ENCODE data around the gene CEP104.

Gene CEP104

DNA sequence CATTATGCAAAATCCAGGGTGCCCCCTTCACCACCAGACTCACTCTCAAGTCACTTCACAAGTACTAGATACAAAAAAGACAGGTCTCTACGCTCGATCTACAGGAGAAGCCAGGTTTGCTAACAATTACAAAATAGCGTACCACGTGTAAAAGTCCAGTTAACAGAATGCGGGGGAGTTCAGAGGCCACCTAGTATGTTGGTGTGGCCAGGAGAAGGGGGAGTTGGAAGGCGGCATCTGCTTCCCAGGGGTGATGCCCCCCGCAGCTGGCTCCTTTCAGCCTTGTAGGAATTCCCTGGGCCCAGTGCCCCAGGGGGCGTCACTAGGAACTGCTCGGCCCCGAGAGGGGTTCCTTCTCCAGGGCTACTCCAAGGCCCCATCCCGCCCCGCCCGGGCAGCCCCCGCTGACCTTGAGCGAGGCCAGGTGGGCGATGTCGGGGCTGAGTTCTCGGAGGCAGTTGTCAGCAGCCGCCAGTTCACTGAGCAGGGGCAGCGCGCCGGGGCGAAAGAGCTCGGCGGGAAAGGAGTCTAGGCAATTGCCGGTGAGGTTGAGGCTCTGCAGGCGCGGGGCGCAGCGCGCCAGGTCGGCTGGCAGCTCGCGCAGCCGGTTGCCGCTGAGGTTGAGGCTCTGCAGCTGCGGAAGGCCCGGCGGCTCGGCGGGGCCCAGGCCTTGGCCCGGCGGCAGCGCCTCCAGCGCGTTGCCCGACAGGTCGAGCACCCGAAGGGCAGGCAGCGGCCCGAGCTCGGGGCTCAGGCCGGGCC, 61.4 kb downstream of the CEP104 start:
- DNase-seq = peak in 1 of 3 donors; percentile 17

DNA sequence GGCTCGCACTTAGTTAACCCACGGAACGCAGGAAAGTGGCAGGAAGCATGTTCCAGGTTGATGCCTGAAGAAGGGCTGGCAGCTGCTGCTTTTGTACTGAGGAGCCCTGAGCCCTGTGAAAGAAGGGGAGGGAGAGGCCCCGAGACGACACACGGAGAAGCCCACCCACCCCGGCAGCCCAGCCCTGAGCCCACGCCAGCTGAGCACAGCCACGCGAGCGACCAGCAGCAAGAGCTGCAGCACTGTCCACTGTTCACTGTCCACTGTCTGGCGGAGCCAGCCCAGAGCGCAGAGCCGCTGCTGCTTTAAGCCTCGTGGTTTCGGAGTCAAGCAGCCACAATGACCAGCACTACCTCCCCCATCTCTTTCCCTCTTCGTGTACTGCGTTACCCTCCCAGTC, 66.1 kb downstream of the CEP104 start:
- no peak for DNase-seq

DNA sequence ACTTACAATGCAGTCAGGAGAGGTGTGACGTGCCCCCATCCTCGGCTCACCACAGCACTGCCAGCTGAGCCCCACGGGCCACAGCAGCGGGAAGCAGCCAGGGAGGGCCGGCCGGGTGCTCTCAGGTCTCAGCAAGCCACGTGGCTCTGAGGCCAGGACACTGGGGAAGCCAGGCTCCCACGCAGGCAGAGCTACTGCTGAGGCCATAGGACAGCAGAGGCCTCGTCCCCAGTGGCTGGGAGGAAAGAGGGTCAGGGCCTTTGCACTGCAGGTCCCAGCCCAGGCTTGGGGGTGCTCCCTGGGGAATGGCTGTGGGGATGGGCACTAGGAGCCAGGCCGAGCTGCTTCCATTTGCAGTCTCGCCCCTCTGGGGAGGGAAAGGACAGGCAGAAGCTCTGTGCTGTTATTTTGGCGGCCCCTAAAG, 66.5 kb downstream of the CEP104 start:
- no peak for DNase-seq

DNA sequence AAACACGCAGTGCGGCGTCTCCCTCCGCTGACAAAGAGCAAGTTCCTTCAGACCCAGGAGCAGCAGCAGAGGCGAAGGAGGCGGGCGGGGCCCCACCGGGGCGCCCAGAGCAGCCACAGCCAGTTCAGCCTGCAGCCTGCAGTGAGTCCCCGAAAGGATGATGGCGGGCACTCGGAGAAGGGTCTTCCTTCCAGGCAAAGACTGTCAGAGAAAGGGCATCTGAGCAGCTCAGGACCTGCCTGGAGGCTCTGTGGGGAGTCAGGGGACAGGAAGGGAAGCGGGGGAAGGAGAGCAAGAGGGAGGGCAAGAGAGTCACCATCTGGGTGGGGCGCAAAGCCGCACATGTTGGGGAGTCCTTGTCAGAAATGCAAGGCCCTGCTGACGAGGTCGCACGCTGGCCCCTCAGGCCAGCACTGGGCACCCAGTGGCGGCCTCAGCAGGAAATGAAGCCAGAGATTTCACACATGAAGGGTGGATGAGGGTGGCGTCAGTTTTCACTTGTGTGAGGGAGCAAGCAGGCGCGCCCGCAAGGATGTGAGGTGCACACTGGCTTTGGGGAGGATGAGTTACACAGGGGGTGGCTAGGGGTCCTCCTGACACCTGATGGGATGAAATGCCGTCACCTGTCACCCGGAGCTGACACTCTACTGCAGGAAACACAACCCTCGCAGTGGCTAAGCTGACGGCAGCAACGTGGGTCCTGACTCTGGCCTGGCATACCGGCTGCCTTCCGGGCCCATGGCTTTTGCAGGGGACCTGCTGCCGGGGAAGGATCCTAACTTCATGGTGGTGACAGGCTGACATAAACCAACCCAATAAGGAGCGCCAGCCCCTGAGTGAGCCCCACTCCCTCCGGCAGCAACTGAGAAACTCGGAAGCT, 67.3 kb downstream of the CEP104 start:
- DNase-seq = no peak

DNA sequence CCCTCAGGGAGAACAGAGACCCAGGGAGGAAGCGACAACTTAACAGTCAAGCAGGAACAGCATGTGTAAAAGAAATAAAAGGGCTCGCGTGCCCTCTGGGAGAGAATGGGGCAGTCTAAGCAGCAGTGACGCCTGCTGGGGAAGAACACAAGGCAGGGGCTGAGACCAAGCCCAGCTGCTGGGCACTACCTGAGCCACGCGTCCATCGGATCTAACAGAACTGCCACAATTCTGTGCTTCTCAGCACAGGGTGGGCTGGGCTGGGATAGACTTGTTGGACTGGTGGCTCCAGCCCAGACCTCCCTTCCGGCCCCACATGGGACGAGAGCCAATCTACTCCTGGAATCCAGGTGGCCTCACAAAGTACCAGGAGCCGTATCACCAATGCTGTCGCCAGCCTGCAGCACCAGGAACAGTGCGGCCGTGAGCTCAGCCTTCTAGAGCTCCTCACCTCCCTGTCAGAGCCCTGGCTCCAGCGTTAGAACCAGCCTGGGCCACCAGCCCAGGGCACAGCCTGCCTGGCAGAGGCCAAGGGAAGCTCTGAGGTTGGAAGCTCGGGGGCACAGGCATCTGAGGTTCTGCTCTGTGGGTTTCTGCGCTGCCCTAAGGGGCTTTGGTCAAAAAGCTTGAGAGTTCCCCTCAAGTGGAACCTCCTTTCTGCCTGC, 68.1 kb downstream of the CEP104 start:
- DNase-seq = no peak

DNA sequence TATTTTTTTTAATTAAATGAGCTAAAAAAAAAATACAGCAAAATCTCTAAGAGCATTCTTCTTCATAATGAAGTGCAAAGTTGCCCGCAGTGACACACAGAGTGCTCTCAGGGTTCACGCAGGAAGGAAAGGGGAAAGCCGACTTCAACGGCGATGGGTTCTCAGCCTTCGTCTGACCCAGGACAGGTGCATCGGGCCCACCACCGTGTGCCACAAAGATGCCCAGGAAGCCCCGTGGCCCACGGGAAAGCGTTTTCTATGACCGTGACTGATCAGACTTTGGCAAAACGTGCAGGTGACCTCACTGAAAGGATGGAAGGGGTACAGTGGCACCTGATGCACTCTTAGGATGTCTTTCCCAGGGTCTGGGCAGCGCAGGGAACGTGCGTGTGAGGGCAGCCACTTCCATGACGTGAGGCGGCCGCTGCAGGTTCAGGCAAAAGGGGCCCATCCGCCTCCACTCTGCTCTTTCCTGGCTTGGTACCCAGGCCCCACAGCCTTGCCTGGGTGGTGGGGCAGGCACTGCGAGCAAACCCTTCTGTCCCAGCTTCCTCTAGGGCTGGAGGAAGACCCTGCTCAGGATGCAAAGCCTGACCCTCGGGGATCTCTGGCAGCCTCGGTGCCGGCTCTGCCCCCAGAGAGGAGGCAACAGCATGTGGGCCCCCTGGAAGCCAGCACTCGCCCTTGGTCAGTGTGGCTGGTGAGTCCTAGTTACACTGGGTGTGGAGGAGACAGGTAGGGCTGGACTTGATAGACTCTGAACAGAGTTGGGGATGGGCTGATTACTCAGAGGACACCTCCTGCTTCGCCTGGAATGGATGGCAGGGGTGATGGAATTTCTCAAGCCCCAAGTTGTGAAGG, 69.0 kb downstream of the CEP104 start:
- no peak for DNase-seq

DNA sequence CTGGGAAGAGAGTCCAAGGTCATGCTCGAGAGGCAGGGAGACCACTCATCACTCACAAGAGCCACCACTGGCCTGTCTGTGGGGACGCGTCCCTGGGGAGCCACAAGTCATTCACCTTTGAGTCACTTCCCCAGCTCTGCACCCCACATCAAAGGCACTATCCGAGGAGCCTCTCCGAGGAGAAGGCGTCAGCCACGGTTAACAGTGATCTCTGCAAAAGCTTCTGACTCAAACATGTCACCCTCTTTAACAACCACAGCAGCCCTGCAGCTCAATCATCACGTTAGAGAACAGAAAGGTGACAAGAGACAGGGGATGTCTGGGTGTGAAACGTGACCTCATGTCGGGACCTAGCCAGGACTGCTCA, 69.7 kb downstream of the CEP104 start:
- no peak for DNase-seq

DNA sequence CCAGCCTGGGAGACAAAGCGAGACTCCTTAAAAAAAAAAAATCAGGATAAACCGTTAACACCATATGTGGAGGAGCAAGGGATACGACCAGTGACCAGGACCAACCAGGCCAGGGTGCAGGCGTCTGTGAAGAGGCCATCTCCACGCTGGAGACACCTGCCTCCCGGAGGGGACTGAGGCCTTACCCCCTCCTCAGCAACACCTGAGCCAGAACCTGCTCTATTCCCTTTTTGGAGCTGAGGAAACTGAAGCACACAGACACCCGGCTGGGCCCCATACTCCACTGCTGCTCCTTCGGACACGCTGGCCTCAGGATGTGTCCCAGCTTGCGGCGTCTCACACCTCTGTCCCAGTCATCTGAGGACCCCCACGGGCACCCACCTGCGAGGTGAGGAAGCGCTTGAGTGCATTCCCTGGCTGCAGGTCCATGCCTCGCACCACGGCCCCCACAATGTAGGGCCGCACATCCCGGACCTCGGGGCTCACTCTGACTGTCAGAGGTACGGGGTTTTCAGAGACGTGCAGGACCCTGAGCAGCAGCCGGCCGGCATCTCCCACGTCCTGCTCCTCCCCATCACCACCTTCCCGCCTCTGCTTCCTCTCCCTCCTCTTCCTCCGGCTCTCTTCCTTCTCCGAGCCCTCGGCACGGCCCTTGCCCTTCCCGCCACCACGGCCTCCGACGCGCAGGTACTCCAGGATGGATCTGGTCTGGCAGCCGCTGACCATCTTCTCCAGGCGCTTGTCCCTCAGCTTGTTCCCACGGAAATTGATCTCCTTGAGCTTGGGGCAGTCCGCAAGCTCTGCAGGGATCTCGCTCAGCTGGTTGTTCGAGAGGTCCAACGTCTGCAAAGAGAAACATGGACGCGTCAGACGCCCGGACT, 70.3 kb downstream of the CEP104 start:
- DNase-seq = no peak

DNA sequence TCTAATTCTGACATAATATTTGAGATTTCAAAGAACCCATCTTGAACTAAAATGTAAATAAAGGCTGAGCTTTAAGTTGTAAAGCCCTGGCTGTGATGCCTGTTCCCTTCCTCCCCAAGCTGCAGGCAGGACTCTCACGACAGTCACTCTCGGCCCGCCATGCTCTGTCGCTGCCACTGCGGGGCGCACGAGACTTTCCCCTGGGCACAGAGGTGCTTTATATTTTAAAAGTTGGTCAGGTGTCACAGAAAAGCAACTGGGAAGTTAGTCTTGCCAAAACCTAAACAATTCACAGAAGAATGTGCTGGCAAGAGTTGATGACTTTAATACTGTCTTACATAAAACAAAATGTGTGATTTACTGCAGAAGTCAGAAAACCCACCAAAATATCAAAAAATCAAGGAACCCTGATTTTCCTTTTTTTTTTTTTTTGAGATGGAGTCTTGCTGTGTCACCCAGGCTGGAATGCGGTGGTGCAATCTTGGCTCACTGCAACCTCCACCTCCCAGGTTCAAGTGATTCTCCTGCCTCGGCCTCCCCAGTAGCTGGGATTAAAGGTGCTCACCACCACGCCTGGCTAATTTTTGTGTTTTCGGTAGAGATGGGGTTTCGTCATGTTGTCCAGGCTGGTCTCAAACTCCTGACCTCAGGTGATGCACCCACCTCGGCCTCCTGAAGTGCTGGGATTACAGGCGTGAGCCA, 71.4 kb downstream of the CEP104 start:
- no peak for DNase-seq

DNA sequence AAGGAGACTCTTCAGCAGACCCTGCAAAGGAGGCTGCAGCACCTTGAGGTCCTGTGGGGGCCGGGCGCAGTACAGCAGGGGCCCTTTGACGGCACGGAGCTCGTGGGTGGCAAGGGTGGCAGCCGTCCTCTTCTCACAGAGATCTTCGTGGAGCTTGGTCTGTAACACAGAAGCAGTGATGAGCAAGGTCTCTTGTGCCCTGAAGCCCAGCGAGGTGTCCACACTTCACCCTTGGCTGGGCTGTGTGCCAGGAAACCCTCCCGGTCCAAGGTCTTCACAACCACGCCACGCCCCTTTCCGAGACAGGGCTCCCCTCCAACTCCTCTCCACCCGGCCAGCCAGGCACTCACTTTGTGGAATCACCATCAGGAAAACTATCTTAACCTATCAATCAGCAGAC, 72.0 kb downstream of the CEP104 start:
- no peak for DNase-seq

DNA sequence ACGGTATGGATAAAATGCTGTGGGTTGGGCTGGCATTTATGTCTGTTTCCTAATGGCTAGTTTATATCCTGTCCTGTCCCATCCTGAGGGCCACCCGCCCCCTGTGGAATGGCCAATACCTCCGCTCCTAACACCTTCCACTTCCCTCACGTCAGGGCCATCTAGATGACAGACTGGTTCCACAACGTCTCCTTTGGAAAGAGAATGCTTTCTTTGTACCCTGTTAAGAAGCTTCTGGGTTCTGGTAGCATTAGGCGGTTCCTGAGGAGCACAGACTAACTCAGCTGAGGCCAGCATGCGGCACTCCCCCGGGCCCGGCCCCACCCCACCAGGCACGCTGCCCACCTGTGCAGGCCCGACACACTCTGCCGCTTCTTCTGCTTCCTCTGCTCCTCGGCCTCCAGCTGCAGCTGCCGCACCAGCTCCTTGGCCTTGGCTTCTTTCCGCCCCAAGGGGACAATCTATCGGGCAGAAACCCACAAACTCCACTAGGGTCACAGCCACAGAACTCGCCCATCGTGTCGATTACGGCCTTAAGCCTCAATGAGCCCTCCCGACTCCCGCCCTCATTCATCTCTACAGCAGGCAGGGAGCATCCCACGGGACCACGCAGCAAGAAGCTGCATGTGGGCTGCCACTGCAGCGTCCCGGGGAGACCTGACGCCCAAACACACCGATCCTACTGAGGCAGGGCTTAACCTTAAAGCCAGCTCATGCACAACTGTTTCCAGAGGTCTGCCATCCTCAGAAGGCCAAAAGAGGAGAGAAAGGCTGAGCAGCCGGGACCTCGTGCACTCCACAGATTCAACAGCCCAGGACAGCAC, 73.1 kb downstream of the CEP104 start:
- DNase-seq = no peak

DNA sequence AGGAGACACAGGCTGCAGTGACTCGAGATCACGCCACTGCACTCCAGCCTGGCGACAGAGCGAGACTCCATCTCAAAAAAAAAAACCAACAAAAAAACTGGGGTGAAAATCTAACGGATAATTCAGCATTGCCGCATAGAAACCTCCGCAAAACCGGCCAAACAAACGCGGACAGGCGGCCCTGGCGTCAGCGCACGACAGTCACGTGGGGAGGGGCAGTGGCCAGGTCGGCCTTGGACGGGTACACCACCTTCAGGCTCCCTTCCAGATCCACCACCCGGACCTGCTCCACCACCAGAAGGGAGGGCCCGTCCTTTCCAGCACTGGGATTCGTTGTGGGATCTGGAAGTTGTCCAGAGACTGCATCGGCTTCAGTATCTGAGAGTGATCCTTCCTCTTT, 76.1 kb downstream of the CEP104 start:
- no peak for DNase-seq

DNA sequence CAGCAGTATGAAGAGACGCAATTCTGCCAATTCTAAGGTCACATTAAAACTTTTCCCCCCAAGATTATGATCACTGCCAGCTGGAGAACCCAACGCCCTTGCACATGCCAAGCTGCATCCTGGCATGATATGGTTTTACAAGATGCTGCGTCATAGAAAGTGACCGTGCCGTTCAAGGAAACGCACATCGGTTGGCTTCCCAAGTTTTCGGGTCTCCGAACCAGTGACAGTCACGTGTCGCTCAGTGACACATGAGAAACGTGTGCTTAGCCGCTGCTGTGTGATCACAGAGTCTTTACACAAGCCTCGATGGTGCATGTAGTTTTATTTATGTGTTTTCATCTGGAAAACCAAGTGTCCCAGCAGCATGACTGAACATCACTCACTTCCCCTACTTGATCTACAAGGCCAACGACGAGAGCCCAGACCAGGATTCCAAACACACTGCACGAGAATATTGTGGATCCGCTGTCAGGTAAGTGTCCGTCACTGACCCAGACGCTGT, 77.0 kb downstream of the CEP104 start:
- DNase-seq = no peak

DNA sequence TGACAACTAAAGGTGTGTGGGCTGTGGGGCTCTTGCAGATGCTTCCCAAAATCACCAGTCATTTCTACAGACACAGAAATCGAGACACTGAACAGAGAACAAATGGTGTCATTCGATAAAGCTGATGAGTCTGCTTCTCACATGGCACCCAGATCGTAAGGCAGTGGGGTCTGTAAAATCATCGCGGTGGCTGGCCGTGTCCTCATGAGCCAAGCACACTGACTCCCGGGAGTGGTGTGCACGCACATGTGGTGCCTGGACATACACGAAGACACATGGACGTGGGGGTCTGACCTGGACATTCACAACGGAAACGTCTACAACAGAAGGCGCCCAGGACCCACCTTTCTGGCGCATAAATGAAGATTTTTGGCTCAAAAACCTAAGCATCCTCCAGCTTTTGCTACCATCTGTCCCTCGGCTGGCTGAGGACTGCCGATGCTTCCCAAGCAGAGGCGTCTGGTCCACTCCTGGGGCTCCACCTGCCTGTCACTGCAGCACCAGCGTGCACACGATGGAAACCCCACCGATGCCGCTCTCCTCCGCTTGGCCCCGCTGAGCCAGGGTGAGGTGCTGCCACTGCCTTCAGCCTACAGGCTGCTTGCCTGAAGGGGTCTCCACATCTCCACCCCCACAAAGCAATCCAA, 77.6 kb downstream of the CEP104 start:
- no peak for DNase-seq

DNA sequence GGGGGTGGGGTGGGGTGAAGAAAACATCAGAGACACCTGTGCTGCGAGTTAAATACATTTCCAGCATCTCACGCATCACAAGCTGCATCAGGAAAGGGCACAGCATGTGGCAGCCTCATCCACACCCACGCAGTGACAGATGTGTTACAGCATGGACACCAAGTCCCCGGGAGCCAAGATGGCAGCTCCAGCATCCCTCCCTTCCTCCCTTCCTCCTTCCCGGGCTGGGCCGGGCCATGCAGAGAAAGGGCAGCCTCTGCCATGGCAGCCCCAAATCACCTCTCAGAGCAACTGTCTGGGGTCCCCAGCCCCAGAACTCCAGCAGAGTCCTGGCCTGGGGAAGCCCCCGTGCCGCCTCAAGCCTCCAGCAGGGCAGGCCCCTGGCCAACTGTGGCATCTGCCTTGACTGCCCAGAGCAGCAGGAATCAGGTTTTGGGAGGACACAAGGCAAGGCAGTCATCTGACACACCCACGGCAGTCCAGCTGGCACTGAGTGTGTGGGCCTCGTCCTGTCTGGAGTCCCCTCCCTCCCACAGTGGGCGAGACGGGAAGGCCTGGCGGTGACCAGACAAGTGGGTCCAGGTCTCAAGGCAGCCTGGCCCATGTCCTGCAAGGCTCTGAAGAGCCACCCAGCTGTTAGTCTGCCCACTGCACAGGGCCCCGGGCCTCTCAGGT, 78.3 kb downstream of the CEP104 start:
- peak; percentile 24 to 57 (median 33) for DNase-seq

DNA sequence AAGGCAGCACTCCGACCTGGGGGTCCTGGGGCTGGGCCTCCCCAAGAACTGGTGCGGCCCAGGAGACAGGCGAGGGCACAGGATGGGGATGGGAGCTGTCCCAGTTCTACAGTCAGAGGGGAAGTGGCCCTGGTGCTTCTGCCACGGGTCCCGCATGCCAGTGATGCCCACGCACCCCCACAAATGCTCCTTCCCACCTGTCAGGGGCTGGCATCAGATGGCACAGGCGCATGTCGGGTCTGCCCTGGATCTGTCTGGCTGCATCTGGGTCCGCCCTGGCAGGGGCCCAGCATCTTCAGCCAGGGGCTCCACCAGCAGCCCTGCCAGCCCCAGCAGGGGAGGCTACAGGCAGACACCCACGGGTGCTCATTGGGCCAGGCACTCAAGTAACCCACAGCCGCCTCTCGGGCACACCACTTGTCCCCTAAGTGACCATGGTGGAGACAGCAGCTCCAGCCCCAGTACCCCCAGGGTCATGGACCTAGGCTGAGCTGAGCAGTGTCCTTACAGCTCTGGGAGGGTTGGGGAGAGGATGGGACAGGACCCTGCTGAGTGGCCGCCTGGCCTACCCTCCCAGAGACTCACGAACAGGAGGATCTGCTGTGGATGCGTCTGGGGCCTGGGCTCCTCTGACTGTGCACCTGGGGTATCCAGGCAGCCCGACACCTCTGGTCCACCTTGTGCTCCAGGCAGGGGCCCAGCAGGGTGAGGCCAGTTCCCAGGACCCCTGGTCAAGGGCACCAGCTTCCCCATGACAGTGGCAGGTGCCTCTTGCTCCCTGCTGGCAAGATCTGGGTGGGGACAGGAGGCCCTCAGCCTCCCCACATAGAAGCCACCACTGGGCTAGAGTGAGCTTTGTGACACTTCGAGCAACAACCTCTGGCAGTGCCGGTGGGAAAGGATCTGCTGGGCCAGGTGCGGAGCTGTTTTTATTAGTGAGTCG, 79.1 kb downstream of the CEP104 start:
- DNase-seq = no peak

DNA sequence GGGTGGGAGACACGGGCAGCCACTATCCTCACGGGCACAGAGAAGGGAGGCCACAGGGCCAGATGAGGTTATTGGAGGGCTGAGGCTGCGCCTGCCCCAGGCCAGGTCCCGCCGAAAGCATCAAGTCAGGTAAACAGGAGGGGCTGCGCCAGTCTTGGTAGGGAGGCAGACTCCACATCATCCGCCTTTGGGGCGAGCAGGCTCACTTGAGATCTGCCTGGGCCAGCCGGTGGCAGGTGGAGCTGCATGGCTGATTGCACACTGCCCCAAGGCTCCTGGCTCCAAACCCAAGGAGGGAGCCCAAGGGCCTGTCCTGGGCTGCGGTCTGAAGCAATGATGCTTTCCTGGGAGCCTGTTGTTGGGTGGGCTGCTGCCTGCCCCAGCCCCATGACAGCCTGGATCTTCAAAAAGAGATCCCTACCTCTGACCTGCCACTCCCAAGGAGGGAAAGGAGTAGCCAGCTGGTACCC, 79.9 kb downstream of the CEP104 start:
- DNase-seq = no peak
